Astrocyte of the hippocampus (primary cell): ENCODE data around the gene PRPF31.
"Not testable (repeated sequence)": the region's sequence is repeated elsewhere in the genome, so short reads cannot be mapped to it uniquely, and the experiment has no call there.

Experiments used
- DNase-seq: peaks from one replicate; pipeline ENCODE4 v3.0.0; 2011; ENCODE audit warnings: low read depth, low spot score

The PRPF31 gene

GRCh38 chr19:54162884-54163283, 47.3 kb downstream of the PRPF31 start:
- no peak for DNase-seq

GRCh38 chr19:54164369-54165068, 49.0 kb downstream of the PRPF31 start:
- DNase-seq, result peak; percentile 68

- DNase-seq, result no peak
These were observed 49.7 kb downstream of the PRPF31 start for GRCh38 chr19:54165222-54165621.

- DNase-seq, result peak; percentile 94
These were observed 52.8 kb downstream of the PRPF31 start for GRCh38 chr19:54168174-54168917.

GRCh38 chr19:54169149-54169740, 53.7 kb downstream of the PRPF31 start:
- no peak for DNase-seq

GRCh38 chr19:54171736-54172431, 56.3 kb downstream of the PRPF31 start:
- DNase-seq, result not testable (repeated sequence)

- DNase-seq, result no peak
These were observed 57.2 kb downstream of the PRPF31 start, which contains the start of gene TMC4 for GRCh38 chr19:54172471-54173358. Gene TMC4, minus strand, starts transcription at chr19:54173160. Its CDS starts 43 bp downstream, at chr19:54173117.

GRCh38 chr19:54173359-54173699, 57.8 kb downstream of the PRPF31 start:
- DNase-seq, result no peak

GRCh38 chr19:54173951-54174834, 58.6 kb downstream of the PRPF31 start:
- no peak for DNase-seq

GRCh38 chr19:54178581-54179261, 63.2 kb downstream of the PRPF31 start:
- DNase-seq, result no peak

- DNase-seq, result no peak
These were observed 63.8 kb downstream of the PRPF31 start for GRCh38 chr19:54179262-54179852.

- DNase-seq, result peak; percentile 89
These were observed 64.4 kb downstream of the PRPF31 start for GRCh38 chr19:54179921-54180461.

- no peak for DNase-seq
These were observed 65.1 kb downstream of the PRPF31 start for GRCh38 chr19:54180691-54181091.
